Measurements from ENCODE around the gene ARMC3.
"Not testable (repeated sequence)": the region's sequence is repeated elsewhere in the genome, so short reads cannot be mapped to it uniquely, and the experiment has no call there.

ARMC3 gene

GRCh38 chr10:23072593-23072992 is 144.7 kb downstream of the ARMC3 start:
- DNase-seq (ENCODE audit: low spot score), result not testable (repeated sequence)

GRCh38 chr10:23073527-23073926 is 145.7 kb downstream of the ARMC3 start:
- no peak for DNase-seq (ENCODE audit: low spot score)

- no peak for DNase-seq (ENCODE audit: low spot score)
These were observed 147.8 kb downstream of the ARMC3 start for GRCh38 chr10:23075672-23076071.

- no peak for DNase-seq (ENCODE audit: low spot score)
These were observed 150.3 kb downstream of the ARMC3 start for GRCh38 chr10:23078114-23078513.

GRCh38 chr10:23079700-23080099 is 151.8 kb downstream of the ARMC3 start:
- no peak for DNase-seq (ENCODE audit: low spot score)

- no peak for DNase-seq (ENCODE audit: low spot score)
These were observed 152.4 kb downstream of the ARMC3 start for GRCh38 chr10:23080262-23080661.

- no peak for DNase-seq (ENCODE audit: low spot score)
These were observed 153.4 kb downstream of the ARMC3 start for GRCh38 chr10:23081221-23081750.

- DNase-seq (ENCODE audit: low spot score), result no peak
These were observed 154.0 kb downstream of the ARMC3 start for GRCh38 chr10:23081891-23082290.

All from putamen (tissue), 1 donor.